Medulla oblongata (tissue), 1 donor: ENCODE data around the gene MAD1L1.

Experiments
- DNase-seq: peaks from one replicate; pipeline ENCODE4 v3.0.0-alpha.2; 2015; ENCODE audit errors: extremely low spot score

Gene MAD1L1

DNA sequence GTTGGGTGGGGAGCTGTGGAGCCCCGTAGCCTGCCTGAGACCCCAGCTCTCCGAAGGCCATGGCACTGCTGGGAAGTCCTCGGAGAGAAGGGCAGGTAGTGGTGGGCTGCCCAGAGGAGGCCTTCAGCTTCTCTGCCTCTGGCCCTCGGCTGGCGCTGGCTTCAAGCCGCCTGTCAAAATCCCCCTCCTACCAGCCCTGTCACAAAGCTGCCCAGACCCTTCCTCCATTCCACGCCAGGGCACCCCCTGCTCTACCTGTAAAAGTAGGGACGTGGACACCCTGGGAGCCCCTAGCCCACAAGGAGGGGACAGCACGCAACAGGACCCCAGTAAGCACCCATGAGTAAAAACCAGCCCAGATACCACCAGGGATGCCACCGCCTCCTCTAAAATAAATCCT, 31.6 kb downstream of the MAD1L1 start:
- no peak for DNase-seq

DNA sequence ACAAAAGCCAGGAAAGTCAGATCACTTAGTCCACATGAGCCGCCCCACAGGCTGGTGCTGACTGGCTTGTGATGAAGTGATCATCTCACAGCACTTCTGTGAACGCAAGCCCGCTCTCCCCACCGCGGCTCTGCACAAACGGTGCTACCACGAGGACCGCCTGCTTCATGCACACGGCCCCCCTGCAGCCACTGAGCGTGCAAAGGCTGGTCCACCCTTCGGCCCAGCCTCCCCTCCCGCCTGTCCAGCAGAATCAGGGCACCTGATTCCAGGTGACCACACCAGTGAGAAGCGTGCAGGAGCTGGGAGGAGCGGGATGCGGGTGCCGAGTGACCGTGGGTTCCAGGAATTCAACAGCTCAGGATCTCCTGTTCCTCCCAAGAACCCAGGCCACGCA, 32.2 kb downstream of the MAD1L1 start:
- no peak for DNase-seq

DNA sequence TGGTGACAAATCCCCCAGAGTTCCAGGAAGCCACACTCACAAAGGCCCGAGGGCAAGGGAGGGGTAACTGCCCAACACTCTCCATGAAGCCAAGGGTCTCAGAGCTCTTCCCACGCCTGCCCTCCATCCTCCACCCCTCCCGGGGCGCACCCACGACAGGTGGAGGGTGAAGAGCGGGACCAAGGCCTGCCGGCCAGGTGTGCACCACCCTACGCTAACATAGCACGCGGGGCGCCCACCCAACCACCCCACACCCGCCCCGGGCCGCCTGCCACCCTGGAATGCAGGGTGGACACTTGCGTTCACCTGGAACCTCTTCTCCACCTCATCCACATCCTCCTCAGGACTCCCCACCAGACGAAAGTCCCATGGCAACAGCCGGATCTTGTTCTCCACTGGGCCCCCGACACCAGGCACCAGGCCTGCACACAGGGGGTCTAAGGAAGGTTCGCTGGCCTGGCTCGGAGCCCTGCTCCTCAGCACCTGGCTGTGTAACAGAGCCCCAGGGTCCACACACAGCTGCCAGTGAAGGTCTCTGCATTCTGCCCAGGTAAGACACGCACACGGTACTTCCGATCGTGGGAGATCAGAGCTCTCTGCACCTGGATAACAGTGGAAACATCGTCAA, 32.7 kb downstream of the MAD1L1 start:
- no peak for DNase-seq

DNA sequence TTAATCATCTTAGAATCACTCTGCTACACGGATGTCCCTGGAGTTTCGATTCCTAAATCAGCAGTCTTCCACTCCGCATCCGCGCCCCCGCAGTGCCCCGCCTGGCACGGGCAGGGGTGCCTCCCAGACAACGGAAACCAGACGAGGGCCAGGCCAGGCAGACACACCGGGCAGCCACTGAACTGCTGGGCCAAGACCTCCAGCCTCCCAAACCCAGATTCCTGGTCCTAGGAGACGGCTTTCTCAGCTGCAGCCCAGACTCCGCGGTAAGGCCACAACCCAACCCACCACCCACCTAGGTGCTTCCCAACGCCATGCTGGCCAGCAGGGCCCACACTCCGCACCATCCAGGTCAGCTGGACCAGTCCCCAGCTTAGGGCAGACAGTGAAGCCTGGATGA, 33.2 kb downstream of the MAD1L1 start:
- DNase-seq, result no peak

DNA sequence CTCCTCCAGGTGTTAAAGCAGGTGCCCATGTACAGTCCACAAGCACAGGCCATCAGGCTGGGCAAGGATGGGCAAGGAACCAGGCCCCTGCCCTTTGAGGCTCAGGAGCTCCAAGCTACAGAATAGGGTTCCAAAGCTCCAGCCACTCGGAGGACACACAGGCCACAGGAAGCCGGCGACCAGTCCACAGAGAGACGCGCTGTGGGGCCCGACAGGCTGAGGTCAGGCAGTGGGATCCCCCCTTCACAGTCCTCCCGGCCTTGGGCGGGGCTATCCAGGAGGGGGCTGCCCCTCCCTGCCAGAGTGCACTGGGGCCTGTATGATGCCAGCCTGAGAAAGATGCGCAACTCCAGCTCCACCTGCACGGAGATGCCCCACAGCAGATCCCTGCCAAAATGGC, 34.0 kb downstream of the MAD1L1 start:
- no peak for DNase-seq

DNA sequence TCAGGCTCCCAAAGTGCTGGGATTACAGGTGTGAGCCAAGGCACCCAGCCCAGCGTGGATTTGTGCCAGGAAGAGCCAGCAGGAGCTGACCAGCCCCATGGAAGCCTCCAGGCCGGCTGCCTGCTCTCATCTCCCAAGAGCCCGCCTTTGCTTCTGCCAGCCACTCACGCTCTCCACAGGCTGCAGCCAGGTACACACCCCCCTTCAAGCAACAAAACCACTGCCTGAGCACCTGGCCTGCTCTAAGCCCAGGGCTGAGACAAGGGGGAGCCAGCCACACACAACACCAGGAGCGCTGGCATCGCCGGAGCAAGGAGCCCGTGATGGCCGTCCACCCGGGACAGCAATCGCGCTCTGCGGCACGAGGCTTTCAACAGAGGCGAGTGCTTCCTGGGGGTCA, 34.5 kb downstream of the MAD1L1 start:
- DNase-seq, result no peak

DNA sequence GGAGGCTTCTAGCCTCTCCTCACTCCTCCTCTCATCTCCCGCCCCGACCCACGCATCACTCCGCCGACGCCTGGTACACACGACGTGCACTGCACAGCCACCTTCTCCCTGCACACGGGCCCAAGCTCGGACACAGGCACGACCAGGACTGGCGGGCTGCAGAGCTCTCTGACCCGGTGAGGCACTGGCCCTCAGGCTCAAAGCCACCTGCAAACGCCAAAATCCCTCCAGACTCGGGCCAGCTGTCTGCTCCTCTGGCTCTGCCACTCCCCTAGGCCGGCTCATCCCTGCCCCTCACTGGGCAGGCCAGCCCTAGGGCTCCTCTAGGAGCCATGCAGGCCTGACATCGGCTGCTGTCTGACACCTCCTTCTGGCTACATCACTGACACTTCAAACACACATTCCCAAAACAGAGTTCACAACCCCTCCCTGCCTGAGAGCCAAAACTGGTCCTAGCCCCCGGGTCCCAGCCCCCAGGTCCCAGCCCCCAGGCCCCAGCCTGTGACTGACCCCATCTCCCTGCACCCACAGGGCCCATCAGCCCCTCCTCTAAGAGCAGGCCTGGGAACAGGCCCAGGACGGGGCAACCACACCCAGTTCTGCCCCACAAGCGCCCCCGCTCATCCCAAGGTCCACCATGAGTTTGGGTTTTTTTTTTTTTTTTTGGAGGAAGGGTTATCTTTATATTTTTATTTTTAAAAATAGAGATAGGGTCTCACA, 35.1 kb downstream of the MAD1L1 start:
- DNase-seq, result no peak

DNA sequence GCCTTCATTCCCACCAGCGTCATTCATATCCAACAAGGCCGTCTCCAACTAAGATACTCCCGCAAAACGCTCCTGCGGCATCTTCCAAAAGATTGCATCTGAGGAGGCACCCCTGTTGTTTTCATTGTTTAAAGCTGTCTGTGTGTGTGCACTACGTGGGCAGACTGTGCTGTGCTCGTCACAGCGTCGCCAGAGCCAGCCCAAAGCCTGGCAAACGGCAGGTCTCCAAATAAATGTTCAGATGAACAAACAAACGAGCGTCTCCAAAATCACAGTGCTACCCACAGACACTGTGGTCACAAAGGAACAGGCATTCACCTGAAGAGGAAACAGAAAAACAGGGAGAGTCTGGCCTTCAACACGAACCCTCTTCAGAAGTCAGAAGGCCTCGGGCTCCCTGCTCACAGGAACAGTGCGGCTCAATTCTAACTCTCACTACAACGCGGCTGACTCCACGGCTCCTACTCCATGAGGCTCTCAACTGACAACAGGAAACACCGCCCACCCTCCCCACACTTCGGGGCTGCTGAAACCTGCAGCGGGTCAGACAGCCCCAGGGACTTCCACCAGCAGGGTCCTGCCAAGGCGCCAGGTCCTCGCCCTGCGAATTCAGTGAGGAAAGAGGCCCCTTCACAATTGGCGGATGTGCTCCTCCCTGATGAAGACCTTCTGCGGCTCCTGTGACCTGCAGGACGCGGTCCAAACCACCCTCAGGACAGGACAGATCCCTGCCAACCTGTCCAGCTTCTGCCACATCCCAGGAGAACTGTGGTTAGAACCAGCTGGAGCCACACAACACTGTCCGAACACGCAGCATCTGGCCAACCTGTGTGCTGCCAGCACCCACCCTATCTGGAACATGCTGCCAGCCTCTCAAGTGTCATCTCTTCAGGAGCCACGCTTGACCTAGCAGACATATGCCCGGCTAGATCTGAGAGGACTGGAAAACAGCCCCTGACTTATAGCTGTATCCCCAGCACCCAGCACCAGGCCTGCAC, 36.1 kb downstream of the MAD1L1 start:
- no peak for DNase-seq

DNA sequence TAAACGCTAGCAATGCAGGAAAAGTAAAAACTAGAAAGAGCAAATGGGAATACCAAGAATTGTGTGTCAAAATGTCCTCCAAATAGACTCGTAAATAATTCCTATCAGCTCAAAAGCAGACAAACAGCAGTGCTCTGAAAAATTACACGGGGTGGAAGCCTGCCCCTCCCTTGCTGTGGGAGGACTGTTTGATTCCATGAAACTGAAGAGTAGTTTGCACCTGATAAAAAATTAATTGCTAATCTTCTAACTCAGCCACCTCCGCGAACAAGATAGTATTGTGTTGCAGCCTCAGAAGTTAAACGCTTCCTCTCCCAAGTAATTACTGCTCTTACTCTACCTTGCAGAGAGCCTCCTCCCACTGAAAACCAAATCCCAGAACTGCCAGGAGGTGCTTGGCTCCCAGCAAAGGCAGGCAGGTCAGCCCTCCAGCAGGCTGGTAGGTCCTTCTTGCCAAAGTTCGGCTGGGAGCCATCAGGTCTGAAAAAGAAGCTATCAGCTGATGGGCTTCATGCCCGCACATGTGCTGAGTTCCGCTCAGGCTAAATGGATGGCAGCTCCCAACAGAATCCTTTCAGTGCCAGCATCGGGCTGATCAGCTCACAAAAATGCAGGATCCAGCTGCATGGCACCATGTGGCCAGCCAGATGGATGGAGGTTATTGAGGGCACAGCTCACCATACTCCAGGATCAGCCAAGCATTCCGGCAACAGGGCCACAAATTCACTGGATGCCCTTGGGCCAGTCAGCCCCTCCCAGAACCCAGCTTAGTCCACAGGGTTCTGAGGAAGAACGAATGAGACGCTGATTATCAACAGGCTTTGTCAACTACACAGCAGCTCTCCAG, 37.1 kb downstream of the MAD1L1 start:
- peak; percentile 33 for DNase-seq

DNA sequence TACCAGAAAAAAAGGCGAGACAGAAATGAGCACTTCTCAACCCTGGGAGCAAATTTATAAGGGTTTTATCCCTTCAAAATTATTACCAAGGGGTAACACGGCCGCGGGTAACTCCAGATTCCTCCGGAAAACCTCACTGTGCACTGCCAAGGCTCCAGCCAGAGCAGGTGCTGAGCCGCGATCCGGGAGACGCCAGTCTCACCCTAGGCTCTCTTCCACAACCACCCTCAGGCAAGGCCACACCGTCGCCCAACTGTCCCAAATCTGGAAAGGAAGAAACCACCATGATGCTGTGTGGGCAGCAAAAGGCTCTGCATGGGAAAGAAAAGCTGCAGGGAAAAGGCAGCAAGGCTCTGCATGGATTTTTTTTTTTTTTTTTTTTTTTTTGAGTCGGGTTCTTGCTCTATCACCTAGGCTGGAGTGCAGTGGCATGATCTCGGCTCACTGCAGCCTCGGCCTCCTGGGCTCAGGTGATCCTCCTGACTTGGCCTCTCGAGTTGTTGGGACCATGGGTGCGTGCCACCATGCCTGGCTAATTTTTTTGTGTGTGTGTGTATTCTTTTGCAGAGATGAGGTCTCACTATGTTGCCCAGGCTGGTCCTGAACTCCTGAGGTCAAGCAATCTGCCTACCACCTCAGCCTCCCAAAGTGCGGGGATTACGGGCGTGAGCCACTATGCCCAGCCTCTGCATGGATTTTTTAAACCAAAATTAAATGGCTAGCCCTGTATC, 39.0 kb downstream of the MAD1L1 start:
- DNase-seq, result no peak

DNA sequence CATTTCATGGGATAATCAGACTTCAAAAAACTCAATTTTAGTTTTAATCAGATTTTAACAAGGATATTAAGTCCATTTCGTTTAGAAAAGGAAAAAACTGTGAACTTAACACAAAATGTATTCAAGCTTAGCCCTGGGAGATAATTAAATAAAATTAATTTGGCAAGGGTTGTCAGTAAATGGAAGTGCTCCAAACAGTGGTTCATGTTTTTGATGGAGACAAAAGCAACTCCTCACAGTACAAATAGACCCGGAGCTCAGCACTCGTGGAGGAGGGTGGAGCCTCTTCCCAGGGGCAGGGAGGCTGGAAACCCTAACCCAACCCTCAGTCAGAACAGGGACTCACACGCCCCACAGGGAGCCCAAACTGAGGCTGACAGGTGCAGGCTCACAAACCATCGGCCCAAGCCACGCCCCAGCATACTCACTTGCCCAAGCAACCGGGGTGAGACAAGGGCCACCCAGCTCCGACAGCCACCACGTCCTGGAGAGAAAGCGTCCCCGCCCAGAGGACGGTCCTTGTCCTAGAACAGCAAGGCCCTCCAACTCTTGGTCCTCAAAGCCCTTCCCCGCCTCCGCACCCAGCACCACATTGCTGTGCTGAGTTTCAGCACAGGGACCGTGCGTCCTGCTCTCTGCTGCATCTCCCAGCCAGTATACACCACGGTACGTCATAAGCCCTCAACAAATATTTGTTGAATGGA, 39.8 kb downstream of the MAD1L1 start:
- no peak for DNase-seq

DNA sequence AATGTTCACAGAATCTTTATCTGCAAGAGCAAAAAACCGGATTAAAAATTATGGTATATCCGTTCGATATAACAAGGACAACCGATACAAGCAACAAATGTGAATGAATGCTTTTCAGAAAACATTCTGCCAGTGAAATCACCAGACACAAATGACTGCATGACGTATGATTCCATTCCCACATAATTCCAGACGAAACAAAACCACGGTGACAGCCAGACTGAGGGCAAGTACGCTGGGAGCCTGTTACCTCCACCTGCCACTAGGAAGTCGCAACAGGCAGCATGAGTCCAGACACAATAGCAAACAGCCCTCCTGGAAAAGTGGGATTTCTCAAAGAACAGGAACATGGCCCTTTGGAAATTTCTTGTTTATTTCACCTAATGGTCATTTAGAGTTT, 41.7 kb downstream of the MAD1L1 start:
- no peak for DNase-seq

DNA sequence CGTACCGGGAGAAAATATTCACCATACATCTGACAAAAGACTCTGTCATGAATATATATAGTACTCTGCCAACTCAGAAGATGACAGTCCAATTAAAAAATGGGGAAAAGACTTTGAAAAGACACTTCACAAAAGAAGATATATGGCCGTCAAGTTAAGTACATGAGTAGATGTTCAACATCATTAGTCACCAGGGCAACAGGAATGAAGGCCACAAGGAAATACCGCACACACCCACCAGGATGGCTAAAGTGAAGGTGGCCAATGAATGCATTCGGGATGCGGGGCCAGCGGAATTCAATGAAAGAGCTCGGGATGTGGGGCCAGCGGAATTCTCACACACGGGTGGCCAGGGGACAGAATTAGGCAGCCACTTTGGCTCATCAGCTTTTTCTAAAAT, 42.2 kb downstream of the MAD1L1 start:
- DNase-seq, result no peak

DNA sequence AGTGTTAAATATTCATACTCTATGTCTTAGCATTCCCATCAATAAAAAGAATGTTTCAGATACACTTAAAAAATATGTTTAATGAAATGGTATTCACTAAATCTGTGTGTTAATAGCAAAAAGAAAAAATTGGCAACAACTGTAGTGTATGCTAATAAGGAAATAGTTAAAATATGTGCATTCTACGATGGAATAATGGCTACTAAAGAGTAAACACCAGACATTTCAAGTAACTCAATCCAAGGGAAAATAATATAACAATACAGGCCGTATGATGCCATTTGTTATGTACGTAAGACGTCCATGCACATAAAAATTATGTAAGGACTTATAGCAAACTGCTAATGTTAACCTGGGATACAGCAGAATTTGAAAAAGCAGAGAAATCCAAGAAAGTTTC, 46.6 kb downstream of the MAD1L1 start:
- DNase-seq, result no peak

DNA sequence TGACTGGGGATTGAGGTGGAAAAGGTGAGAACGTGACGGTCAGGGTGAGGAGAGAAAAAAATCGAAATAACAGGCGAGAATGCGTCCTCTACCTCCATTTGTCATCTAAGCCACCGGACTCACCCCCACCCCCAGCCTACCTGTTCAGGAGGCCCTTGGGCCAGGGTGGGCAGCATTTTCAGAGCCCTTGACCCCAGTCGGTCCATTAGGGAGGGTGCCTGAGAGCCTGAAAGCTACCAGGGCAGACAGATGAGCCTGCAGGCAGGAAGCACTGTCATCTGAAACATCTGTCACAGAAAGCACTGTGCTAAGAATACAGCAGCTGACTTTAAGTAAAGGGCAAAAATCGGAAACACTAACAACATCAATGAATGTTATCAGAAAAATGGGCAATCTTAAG, 47.0 kb downstream of the MAD1L1 start:
- no peak for DNase-seq

DNA sequence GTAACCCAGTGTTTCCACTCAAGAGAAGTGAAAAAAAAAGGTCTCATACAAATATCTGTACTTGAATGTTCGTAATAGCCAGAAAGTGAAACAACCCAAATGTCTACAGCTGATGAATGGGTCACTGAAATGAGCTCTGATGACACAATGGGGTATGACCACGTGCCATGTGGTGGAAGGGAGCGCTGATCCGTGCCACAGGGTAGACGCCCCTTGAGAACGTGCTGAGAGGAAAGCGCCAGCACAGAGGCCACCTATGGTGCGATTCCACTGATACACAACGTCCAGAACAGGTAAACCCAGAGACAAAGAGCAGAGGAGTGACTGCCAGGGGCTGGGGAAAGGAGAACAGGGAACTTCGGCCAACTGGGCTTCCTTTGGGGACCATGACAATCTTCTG, 50.3 kb downstream of the MAD1L1 start:
- DNase-seq, result no peak

DNA sequence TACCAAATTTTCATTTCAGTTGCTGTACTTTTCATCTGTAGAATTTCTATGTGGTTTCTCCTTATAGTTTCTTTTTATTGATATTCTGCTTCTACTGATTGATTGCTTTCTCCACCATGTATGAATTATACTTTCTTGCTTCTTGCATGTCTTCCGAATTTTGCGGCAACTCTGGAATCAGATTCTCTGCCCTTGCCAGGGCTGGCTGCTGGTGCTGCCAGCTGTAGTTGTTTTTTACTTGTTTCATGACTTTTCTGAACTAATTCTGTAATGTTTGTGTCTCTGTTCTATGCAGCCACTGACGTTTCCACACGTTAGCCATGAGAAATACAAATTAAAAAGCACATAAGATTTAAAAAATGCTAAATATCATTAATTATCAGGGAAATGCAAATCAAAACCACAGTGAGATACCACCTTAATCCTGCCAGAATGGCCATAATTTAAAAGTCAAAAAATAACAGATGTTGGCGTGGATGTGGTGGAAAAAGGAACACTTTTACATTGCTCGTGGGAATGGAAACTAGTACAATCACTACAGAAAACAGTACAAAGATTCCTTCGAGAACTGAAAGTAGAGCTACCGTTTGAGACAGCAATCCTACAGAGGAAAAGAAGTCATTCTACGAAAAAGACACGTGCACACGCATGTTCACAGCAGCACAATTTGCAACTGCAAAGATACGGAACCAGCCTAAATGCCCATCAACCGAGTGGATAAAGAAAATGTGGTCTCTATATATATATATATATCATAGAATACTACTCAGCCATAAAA, 51.5 kb downstream of the MAD1L1 start:
- DNase-seq, result no peak

DNA sequence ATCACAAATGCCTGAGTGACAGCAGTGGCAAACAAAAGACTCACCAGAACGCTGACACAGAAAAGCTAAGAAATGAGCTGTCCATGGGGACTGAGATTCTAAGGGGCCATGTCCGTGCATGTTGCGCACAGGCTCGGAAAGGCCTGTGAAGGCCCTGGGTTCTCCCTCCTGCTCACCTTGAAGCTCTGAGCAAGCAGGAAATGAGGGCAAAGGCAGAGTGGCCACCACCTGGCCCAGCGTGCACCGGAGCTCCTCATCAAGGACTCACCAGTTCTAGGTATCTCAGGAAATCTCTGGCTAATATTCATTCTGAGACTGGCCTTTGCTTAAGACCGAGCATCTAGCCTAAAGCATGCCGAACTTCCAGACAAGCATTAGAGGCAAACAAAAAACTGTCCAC, 52.7 kb downstream of the MAD1L1 start:
- DNase-seq, result no peak

DNA sequence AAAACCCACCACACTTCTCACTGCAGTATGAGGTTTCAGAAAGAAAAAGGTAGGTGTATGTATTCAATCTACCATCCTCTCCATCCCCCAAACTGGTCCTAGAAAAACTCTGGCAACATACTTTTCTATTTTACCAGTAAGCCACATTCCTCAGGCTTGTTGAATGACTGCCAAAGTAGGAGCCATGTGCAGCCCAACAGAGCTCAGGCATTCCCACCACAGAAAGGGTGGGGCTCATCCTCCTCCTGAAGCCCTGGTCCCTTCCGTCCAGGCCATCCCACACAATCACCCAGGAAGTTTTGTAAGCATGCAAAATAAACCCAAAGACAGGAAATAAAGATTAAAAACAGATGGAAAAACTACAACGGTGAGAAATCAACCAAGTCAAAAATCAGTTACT, 57.2 kb downstream of the MAD1L1 start:
- DNase-seq, result no peak

DNA sequence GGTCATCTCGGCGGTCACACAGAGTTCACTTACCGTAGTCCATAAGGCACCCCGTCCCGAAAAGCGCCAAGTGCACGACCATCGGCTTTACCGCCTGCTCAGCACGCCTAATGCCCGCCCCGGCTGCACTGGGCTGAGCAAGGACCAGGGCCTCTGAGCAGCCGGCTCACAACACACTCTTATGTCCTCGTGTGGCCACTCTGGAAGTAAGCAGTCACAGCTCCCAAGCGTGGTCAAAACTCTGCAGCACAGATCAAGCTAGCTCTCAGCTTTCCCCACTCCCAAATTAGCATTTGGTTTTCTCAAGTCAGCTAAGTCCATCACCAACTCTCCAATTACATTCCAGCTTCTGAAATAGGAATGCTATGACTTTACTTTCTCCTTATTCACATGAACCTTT, 57.7 kb downstream of the MAD1L1 start:
- no peak for DNase-seq
